ENCODE measurements around the gene NTRK3.

Gene NTRK3

GRCh38 chr15:88139936-88140335 lies 116.6 kb downstream of the NTRK3 start:
- DNase-seq, result no peak
- intact Hi-C loops (cut with DNase I), result no loop called here

- no peak for DNase-seq
- intact Hi-C loops (cut with DNase I), result no loop called here
Observed at GRCh38 chr15:88133795-88134194, 122.7 kb downstream of the NTRK3 start.

GRCh38 chr15:88132499-88132898 lies 124.0 kb downstream of the NTRK3 start:
- intact Hi-C loops (cut with DNase I), result no loop called here
- DNase-seq, result no peak

- intact Hi-C loops (cut with DNase I), result no loop called here
Observed at GRCh38 chr15:88131937-88132336, 124.6 kb downstream of the NTRK3 start.

GRCh38 chr15:88127432-88127790 lies 129.1 kb downstream of the NTRK3 start:
- intact Hi-C loops (cut with DNase I), result loop anchor here (5.0 kb wide), 1 partner anchor 320 kb away; no protein-coding TSS in a partner anchor
- no peak for DNase-seq

More at GRCh38 chr15:88131937-88132336, 124.6 kb downstream of the NTRK3 start:
- DNase-seq, result no peak

GRCh38 chr15:88126695-88127431 lies 129.7 kb downstream of the NTRK3 start:
- no peak for DNase-seq
- intact Hi-C loops (cut with DNase I), result loop anchor here (5.0 kb wide), 1 partner anchor 320 kb away; no protein-coding TSS in a partner anchor

- DNase-seq, result no peak
- intact Hi-C loops (cut with DNase I), result loop anchor here (5.0 kb wide), 1 partner anchor 322 kb away; no protein-coding TSS in a partner anchor
Observed at GRCh38 chr15:88125576-88125975, 131.0 kb downstream of the NTRK3 start.

- DNase-seq, result no peak
- intact Hi-C loops (cut with DNase I), result no loop called here
Observed at GRCh38 chr15:88124199-88124598, 132.3 kb downstream of the NTRK3 start.

GRCh38 chr15:88121968-88122530 lies 134.5 kb downstream of the NTRK3 start:
- intact Hi-C loops (cut with DNase I), result no loop called here
- no peak for DNase-seq

GRCh38 chr15:88120026-88120425 lies 136.5 kb downstream of the NTRK3 start:
- intact Hi-C loops (cut with DNase I), result no loop called here
- no peak for DNase-seq

- intact Hi-C loops (cut with DNase I), result no loop called here
Observed at GRCh38 chr15:88118741-88119140, 137.8 kb downstream of the NTRK3 start.

GRCh38 chr15:88118035-88118434 lies 138.5 kb downstream of the NTRK3 start:
- intact Hi-C loops (cut with DNase I), result no loop called here
- no peak for DNase-seq

More at GRCh38 chr15:88118741-88119140, 137.8 kb downstream of the NTRK3 start:
- DNase-seq, result no peak

GRCh38 chr15:88115486-88116152 lies 140.9 kb downstream of the NTRK3 start:
- DNase-seq, result peak in 3 of 10 donors; percentile 41 to 86 (median 73)
- intact Hi-C loops (cut with DNase I), result no loop called here

GRCh38 chr15:88113613-88114308 lies 142.8 kb downstream of the NTRK3 start:
- intact Hi-C loops (cut with DNase I), result no loop called here
- DNase-seq, result no peak

- intact Hi-C loops (cut with DNase I), result no loop called here
Observed at GRCh38 chr15:88108991-88109390, 147.5 kb downstream of the NTRK3 start.

GRCh38 chr15:88108477-88108876 lies 148.1 kb downstream of the NTRK3 start:
- intact Hi-C loops (cut with DNase I), result no loop called here
- no peak for DNase-seq

More at GRCh38 chr15:88108991-88109390, 147.5 kb downstream of the NTRK3 start:
- DNase-seq, result no peak

GRCh38 chr15:88106074-88106473 lies 150.5 kb downstream of the NTRK3 start:
- DNase-seq, result peak in 3 of 10 donors; percentile 18 to 81 (median 25)
- intact Hi-C loops (cut with DNase I), result no loop called here

GRCh38 chr15:88104357-88104756 lies 152.2 kb downstream of the NTRK3 start:
- intact Hi-C loops (cut with DNase I), result no loop called here
- no peak for DNase-seq

GRCh38 chr15:88100181-88100580 lies 156.4 kb downstream of the NTRK3 start:
- intact Hi-C loops (cut with DNase I), result no loop called here
- DNase-seq, result no peak

- intact Hi-C loops (cut with DNase I), result no loop called here
- DNase-seq, result no peak
Observed at GRCh38 chr15:88098361-88098760, 158.2 kb downstream of the NTRK3 start.

Measured in posterior cingulate gyrus (tissue), 11 donors.